Measurements from ENCODE around the gene ELAC1.

GRCh38 chr18:51009072-51009471 is 41.2 kb downstream of the ELAC1 start:
- TF ChIP-seq CTCF (IDR thresholded peaks at IDR 0.05; ENCODE audit: low read depth, low read length) (no peak), EZH2phosphoT487 (IDR thresholded peaks at IDR 0.05; ENCODE audit: low read depth) (no peak)
